Stimulated activated CD4-positive, alpha-beta T cell treated with anti-CD3 and anti-CD28 coated beads, Interleukin-4, amount 100 ng/mL, for 1 hour (primary cell): ENCODE data around the gene PSMD9.
A peak's percentile ranks its signal among the peaks of the same experiment; 100 is the strongest.
"Not testable (repeated sequence)": the region's sequence is repeated elsewhere in the genome, so short reads cannot be mapped to it uniquely, and the experiment has no call there.

Experiments used
- DNase-seq: peaks from one replicate; pipeline ENCODE4 v3.0.0-alpha.2; 2020

The PSMD9 gene, protein sequence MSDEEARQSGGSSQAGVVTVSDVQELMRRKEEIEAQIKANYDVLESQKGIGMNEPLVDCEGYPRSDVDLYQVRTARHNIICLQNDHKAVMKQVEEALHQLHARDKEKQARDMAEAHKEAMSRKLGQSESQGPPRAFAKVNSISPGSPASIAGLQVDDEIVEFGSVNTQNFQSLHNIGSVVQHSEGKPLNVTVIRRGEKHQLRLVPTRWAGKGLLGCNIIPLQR

GRCh38 chr12:121888478-121889273 is at the start of gene PSMD9:
Gene PSMD9 (plus strand): TSS chr12:121888790. CDS start chr12:121888857, 67 bp downstream.
- DNase-seq: peak; percentile 99

GRCh38 chr12:121839106-121839992 is 49.2 kb upstream of the PSMD9 start:
- DNase-seq: peak; percentile 100

- DNase-seq: no peak
Observed at GRCh38 chr12:121839993-121840761, 48.4 kb upstream of the PSMD9 start.

DNA sequence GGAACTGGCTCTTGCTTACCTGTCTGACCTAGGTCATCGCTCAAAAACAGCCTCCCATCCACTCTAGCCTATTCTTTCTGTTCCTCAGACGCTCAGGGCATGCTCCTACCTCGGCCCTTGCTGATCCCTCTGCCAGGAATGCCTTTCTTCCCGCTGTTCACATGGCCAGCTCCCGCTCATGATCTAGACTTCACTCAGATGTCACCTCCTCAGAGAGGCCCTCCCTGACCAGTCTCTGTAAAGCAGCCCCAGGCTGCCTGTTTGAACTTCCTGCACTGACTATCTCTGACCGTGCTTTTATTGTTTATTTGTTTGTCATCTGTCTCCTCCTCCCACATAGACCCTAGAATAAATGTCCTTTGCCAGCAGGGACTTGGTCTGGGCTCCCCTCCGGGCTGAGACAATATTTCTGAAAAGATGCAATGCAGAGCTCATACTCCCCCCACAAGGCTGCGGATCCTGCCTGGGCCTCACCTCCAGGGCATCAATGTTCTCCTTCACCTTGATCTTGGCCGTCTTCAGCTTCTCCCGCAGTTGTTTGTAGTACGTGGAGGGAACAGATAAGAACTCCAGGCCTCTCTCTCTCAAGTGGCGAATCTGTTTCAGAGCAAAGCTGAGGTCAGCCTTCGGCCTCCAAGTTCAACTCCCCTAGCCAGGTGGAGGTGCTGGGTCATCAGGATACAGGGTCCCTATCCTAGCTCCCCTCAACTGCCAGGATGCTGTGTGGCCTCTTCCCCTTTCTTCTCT is 45.2 kb upstream of the PSMD9 start:
- DNase-seq: no peak

- no peak for DNase-seq
Observed at GRCh38 chr12:121845701-121846100, 42.9 kb upstream of the PSMD9 start.

DNA sequence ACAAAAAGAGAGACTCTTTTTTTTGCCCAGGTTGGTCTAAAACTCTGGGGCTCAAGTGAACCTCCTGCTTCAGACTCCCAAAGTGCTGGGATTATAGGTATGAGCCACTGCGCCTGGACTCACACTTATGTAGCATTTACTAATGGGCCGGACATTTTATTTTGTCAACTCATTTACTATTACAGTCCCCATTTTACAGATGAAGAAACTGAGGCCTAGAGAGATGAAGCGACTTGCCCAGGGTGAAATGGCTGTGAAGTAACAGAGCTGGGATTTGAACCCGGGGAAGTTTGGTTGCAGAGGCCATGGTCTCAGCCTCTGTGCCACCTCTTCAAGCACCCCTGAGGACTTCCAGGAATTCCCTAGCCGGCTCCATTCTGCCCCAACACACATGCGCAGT is 39.4 kb upstream of the PSMD9 start:
- no peak for DNase-seq

DNA sequence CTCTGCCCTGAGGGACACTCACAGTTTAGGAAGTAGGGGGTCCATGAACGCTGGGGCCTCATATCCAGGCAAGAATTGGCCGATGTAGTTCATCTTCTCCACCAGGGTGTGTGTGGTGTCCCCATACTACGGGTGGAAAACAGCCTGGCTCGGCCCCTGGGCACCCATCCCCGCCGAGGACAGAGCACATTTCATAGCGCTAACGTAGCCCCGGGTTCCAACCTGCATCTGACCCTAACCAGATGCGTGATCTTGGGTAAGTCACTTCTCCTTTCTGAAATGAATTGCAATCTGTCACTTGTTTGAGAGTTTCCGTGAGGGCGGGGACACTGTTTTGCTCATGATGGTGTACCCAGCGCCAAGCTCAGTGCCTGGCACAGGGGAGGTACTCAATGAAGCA is 38.9 kb upstream of the PSMD9 start:
- no peak for DNase-seq

GRCh38 chr12:121852392-121852791 is 36.2 kb upstream of the PSMD9 start:
- not testable (repeated sequence) for DNase-seq

- DNase-seq: no peak
Observed at GRCh38 chr12:121857322-121858246, 31.0 kb upstream of the PSMD9 start.

GRCh38 chr12:121858318-121858661 is 30.3 kb upstream of the PSMD9 start:
- DNase-seq: no peak

GRCh38 chr12:121858662-121859572 is 29.7 kb upstream of the PSMD9 start, which contains the start of gene HPD:
Gene HPD (minus strand): TSS chr12:121858859. CDS start chr12:121858823, 36 bp downstream.
- DNase-seq: no peak

DNA sequence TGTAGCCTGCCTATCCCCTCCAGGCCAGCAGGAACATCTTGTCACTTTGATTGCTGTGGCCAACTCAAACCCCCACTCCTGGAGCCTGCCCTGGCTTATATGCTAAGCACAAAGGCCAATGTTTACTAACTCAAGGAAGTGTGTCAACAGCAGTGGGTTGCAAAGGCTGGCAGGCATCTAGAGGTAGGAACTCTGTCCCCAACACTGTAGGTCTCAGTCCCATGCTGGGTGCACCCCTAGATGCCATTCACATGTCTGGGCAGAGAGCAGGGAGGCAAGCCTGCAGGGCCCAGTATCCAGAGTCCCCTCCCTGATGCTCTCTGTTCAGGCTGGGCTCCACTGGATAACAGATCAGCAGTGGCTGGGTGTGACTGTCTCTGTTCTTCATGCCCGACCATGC is 28.3 kb upstream of the PSMD9 start:
- DNase-seq: no peak

GRCh38 chr12:121860699-121861098 is 27.9 kb upstream of the PSMD9 start:
- not testable (repeated sequence) for DNase-seq

- DNase-seq: no peak
Observed at GRCh38 chr12:121861636-121862254, 26.8 kb upstream of the PSMD9 start.

DNA sequence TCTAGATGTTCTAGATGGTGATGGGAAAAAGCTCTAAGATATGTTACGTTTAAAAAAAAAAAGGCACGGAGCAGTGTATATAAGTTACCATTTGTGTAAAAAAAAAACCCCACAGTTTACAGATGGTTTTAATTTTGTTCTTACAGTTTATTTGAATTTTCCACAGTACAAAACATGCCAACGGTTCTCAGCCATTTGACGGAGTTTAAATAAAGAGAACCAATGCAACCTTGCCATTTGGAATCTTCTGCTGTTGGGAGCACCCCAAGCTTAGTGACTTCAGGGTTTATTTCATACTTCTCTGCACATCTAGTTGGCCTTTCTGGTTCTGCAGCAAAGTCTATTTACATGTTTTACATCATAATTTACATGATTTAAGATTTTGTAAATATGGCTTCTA is 22.3 kb upstream of the PSMD9 start:
- DNase-seq: no peak

DNA sequence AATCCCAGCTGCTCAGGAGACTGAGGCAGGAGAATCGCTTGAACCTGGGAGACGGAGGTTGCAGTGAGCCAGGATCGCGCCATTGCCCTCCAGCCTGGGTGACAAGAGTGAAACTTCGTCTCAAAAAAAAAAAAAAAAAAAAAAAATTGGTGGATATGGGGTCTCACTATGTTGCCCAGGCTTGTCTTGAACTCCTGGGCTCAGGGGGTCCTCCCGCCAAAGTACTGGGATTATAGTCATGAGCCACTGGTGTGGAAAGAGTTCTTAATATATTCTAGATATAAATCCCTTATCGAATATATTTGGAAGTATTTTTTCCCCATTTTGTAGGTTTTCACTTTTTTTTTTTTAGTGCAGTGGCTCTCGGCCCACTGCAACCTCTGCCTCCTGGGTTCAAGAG is 19.4 kb upstream of the PSMD9 start:
- not testable (repeated sequence) for DNase-seq

DNA sequence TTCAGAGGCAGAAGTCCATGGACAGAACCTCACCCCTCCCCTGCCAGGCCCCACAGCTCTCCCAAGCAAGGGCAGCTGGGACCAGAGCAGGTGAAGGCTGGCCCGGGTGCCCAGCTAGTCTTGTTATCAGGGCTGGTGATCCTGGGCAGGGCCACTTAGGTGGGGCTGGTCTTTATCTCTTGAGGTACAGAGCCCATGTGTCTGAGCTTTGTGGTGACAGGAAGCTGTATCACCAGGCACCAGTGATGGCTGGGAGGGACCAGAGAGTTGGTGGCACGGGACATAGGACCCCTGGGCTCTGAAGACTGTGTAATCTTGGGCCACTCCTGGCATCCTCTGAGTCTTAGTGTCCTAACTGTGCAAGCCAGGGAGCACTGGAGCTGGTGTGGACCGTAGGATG is 17.1 kb upstream of the PSMD9 start:
- DNase-seq: no peak

- DNase-seq: no peak
Observed at GRCh38 chr12:121872546-121873215, 15.9 kb upstream of the PSMD9 start.

DNA sequence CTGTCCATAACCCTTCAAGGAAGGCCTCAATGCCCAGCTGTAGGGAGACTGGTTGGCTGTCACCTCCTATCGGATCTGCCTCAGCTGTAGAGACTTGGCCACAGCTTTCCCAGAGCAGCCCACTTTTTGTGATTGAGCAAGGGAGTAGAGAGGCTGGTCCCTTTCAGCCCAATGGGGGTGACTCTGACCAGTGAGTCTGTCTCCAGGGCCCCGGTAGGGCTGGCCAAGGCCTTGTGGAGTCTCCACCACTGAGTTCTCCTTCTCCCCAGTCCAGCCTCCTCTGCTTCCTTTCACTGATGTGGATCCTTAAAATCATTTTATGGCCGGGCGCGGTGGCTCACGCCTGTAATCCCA is 15.4 kb upstream of the PSMD9 start:
- no peak for DNase-seq
